Retinal pigment epithelial cell (primary cell): ENCODE measurements around the gene MGAT4A.

Source experiments
- DNase-seq: peaks from one replicate; pipeline ENCODE4 v3.0.0-alpha.2; 2010; ENCODE audit warnings: low read depth
- H3K4me3 ChIP-seq: 2 replicates; pipeline ENCODE4 v1.5.1; 2011; ENCODE audit warnings: mild to moderate bottlenecking, low read length, control low read depth, moderate library complexity
- TF ChIP-seq, protein P1 (sequence below): conservative IDR thresholded peaks from 2 replicates; pipeline ENCODE4 v1.5.1; 2011; ENCODE audit warnings: low read depth, low read length, control low read depth, inconsistent platforms

Gene MGAT4A

GRCh38 chr2:98702858-98703620 lies 27.9 kb downstream of the MGAT4A start:
- no peak for DNase-seq
- H3K4me3 ChIP-seq, result no peak overlapping the region
- TF ChIP-seq, protein P1, sequence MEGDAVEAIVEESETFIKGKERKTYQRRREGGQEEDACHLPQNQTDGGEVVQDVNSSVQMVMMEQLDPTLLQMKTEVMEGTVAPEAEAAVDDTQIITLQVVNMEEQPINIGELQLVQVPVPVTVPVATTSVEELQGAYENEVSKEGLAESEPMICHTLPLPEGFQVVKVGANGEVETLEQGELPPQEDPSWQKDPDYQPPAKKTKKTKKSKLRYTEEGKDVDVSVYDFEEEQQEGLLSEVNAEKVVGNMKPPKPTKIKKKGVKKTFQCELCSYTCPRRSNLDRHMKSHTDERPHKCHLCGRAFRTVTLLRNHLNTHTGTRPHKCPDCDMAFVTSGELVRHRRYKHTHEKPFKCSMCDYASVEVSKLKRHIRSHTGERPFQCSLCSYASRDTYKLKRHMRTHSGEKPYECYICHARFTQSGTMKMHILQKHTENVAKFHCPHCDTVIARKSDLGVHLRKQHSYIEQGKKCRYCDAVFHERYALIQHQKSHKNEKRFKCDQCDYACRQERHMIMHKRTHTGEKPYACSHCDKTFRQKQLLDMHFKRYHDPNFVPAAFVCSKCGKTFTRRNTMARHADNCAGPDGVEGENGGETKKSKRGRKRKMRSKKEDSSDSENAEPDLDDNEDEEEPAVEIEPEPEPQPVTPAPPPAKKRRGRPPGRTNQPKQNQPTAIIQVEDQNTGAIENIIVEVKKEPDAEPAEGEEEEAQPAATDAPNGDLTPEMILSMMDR, result no peak

- no peak for DNase-seq
- H3K4me3 ChIP-seq, result no peak overlapping the region
- TF ChIP-seq, protein P1, result no peak
Measured at GRCh38 chr2:98702127-98702802, 28.7 kb downstream of the MGAT4A start.

- peak; percentile 17 for DNase-seq
- no peak overlapping the region for H3K4me3 ChIP-seq
- TF ChIP-seq, protein P1, result no peak
Measured at GRCh38 chr2:98701230-98701629, 29.7 kb downstream of the MGAT4A start.

- no peak overlapping the region for H3K4me3 ChIP-seq
- DNase-seq, result no peak
Measured at GRCh38 chr2:98698896-98699295, 32.0 kb downstream of the MGAT4A start.

GRCh38 chr2:98697651-98698337 lies 33.1 kb downstream of the MGAT4A start:
- DNase-seq, result no peak
- TF ChIP-seq, protein P1, result no peak

More at GRCh38 chr2:98698896-98699295, 32.0 kb downstream of the MGAT4A start:
- TF ChIP-seq, protein P1, result no peak

DNA sequence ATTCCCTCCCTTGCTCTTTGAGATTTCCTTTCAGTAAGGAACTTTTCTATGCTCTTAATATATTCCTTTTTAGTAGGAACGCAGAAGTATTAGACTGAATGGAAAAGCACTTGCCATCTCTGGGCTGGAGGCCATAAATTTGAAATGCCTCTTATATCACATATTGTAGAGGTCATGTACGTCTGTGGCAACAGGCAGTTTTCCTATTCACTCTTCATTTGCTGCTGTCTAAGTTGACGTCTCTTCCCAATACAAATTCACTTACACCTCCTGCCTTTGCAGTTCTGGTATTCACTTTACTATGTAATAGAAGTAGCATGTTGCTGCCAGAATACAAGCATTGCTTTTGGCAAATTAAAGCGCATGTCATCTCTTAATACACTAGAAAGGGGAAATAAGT lies 34.7 kb downstream of the MGAT4A start:
- no peak for DNase-seq
- H3K4me3 ChIP-seq, result no peak overlapping the region
- TF ChIP-seq, protein P1, result no peak

More at GRCh38 chr2:98697651-98698337, 33.1 kb downstream of the MGAT4A start:
- H3K4me3 ChIP-seq, result no peak overlapping the region
